Amygdala (tissue), 56 donors: ENCODE data around the gene WT1.

ENCODE experiments used
- DNase-seq, 56 donors: peaks; one replicate each; lab custom pipeline; 2025; lab: John Stamatoyannopoulos, UW

The WT1 gene

GRCh38 chr11:32426192-32426591 is 9.1 kb downstream of the WT1 start:
- no peak for DNase-seq

- DNase-seq, result no peak
Measured at GRCh38 chr11:32425761-32426160, 9.6 kb downstream of the WT1 start.

GRCh38 chr11:32422545-32422944 is 12.8 kb downstream of the WT1 start:
- DNase-seq, result no peak

DNA sequence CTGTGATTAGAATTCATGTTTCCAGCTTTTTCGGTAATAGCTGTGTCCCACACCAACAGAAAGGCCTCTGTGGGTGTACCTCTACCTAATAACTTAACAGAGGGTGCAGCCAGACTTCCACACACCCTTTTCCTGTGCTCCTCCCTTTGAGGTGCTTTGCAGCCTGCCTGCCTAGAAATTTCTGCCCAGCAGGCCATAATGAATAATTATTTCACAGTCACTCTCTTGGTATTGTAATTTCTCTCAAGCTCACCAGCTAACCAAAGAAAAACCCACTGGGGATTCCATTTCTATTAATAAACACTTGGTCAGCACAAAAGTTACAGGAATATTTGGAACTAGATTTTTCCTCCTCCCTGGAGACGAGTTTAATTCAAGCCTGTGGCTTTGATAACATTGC is 13.3 kb downstream of the WT1 start:
- DNase-seq, result no peak

- no peak for DNase-seq
Measured at GRCh38 chr11:32420937-32421901, 14.1 kb downstream of the WT1 start.

DNA sequence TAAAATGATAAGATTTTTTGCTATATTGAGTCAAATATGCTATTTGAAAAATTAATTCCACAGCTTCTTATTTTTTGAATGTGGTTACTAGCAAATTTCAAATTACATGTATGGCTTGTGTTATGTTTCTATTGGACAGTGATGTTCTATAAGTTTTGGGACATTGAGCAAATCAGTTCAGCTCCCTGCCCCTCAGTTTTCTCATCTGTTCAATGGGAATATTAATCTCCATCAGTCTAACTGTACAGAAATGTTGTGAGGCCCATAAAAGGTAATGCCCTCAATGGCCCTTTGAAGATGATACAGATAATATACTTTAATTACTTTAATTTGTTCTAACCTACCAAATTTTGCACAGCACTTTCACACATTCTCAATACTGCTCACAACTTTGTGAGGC is 15.2 kb downstream of the WT1 start:
- DNase-seq, result no peak

DNA sequence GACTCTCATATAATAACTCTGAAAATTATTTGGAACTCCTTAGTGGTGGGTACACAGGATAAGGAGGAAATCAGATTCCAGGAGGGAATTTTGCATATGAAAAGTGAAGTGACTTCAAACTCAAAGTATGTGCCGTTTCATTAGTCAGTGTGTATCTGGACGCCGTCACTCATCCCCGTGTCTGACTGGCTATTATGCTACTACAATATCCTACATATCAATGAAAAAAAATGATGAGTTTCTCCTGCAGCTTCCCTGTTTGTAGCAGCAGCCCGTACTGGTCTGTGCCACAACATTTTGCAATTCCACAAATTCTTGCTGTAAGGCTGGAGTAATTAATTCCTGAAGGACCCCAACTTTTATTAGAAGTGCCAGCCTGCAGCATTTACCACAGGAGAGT is 16.5 kb downstream of the WT1 start:
- no peak for DNase-seq

GRCh38 chr11:32417806-32418205 is 17.5 kb downstream of the WT1 start:
- no peak for DNase-seq

- no peak for DNase-seq
Measured at GRCh38 chr11:32416301-32416700, 19.0 kb downstream of the WT1 start.

- DNase-seq, result no peak
Measured at GRCh38 chr11:32414925-32415324, 20.4 kb downstream of the WT1 start.

DNA sequence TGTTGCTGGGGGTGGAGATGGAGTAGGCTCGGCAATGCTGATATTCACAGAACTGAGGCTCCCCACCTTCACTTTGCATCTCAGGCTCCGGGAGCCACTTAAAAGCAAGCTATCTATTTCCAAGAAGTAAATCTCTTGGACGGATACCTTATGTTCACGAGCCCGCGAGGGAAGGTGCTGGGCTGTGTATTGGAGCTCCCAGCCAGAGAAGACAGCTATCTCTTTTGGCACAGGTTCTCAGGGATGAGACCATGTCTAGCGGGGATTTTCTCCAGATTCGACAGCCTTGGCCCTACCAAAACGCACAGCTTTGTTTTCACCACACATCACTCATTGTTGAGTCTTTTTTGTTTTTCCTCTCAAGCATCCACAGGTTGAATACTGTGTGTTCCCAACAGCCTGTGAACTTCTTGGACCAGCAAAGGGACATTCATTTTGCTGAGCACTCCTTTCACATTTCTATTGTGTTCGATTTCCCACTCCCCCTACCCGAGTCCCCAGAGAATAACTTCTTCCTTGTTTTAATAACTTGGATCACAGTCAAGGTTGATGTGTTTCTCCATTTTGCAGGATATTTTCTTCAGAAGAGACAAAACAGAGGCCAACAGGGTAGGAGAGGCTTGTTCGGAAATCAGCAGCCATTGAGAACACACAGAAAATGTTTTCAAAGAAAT is 23.3 kb downstream of the WT1 start:
- DNase-seq, result no peak

DNA sequence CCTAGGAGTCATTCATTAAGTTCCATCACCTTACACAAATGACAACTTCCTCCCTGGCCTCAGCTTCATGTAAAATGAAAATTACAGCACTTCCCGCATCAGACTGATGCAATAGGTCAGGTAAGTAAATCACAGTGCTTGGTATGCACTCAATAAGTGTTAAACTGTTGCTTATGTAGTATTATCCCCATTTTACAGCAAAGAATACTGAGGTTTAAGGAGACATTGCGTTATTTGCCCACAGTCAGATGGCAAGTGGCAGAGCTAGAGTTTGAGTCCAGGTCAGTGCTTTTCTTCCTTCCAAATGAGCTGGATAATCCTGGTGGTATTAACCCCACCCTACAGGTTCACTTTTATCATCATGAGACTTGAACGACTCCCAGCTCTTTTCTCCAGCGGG is 29.7 kb downstream of the WT1 start:
- no peak for DNase-seq

- no peak for DNase-seq
Measured at GRCh38 chr11:32402836-32403235, 32.5 kb downstream of the WT1 start.

GRCh38 chr11:32400670-32401369 is 34.5 kb downstream of the WT1 start:
- DNase-seq, result no peak

DNA sequence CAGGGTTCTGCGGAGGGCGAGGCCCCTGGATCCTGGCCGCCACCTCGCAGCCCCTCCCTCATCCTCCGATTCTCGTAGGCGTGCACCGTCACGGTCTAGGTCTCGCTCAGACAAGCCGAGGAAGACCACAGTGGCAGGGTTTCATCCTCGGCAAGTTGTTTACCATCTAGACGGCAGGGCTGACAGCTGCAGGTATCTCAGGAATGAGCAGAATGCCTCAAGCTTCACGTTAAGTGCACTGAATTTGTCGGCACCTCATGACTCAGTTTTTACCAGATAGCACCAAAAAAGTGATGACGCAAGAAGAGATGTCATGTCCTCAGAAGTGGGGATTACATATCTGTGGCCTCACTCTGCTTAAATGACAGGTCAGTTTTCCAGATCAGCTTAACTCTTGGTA is 35.1 kb downstream of the WT1 start:
- no peak for DNase-seq

DNA sequence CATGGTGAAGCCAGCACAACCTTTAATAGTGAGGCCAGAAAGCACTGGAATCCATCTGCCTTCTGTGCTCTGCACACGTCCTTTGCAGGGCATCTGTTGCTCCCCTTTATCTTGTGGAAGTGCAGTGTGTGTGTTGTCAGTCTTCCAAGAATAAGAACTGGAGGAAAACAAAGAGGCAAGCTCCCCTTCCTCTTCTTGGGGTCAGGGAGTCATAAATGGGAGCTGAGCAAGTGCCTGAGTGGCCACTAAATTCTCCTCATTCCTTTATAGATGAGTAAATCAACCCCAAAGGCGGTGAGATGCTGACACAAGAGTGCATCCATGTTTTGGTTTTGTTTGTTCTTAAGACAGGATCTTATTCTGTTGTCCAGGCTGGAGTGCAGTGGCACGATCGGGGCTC is 38.3 kb downstream of the WT1 start:
- no peak for DNase-seq

GRCh38 chr11:32396331-32396730 is 39.0 kb downstream of the WT1 start:
- DNase-seq, result no peak

DNA sequence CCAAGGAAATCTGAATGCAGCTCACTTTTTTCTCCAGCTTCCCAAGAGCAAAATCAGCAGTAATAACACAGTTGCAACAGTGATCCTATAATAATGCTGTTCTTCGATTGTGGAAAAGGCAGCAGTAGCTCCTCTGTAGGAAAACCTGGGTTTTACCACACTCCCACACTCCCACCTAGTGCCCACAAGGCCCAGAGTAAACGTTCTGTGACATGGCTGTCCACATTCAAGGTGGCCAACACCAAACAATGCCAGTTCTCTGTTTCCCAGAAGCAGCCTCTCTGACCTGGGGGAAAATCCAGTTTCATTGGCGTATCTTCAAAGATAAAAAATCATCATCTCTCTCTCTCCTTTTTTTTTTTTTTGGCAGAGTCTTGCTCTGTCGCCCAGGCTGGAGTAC is 40.2 kb downstream of the WT1 start:
- DNase-seq, result no peak

- no peak for DNase-seq
Measured at GRCh38 chr11:32392840-32393239, 42.5 kb downstream of the WT1 start.

GRCh38 chr11:32391956-32392553 is 43.3 kb downstream of the WT1 start:
- DNase-seq, result no peak

DNA sequence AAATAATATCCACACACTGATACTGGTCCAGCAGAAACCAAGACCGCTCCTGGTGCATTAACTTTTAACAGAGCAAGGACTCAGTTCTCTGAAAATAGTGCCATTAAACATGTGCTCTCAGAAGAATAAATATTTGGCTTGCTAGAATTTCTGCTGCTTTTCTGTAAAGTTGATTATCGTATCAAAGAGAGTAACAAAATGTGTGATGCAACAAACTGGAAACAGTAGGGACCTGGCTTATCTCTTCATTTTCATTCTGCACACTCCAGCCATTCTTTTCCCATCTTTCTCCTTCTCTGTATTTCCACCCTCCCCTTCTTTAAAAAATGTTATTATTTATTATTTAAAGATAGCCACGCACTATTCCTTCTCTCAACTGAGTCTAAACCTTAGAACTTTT is 43.9 kb downstream of the WT1 start:
- no peak for DNase-seq
